Skeletal muscle cell (primary cell): ENCODE results near the gene ALPP.
"Not testable (repeated sequence)": the region's sequence is repeated elsewhere in the genome, so short reads cannot be mapped to it uniquely, and the experiment has no call there.

Experiments used
- DNase-seq: peaks from one replicate; pipeline ENCODE4 v3.0.0-alpha.2; 2010; ENCODE audit warnings: low read depth
- H3K4me3 ChIP-seq: 2 replicates; pipeline ENCODE4 v1.5.1; 2011; ENCODE audit warnings: low read depth, mild to moderate bottlenecking, control low read depth, low read length, moderate library complexity

The ALPP gene

GRCh38 chr2:232396683-232397082 lies 18.1 kb downstream of the ALPP start:
- no peak overlapping the region for H3K4me3 ChIP-seq
- DNase-seq: no peak

- H3K4me3 ChIP-seq: no peak overlapping the region
- DNase-seq: no peak
These were observed 19.9 kb downstream of the ALPP start for GRCh38 chr2:232398293-232399034.

- no peak for DNase-seq
- no peak overlapping the region for H3K4me3 ChIP-seq
These were observed 21.9 kb downstream of the ALPP start for GRCh38 chr2:232400256-232401015.

GRCh38 chr2:232402518-232402917 lies 24.0 kb downstream of the ALPP start:
- H3K4me3 ChIP-seq: no peak overlapping the region

GRCh38 chr2:232405943-232406510 lies 27.5 kb downstream of the ALPP start:
- no peak overlapping the region for H3K4me3 ChIP-seq
- no peak for DNase-seq

More at GRCh38 chr2:232402518-232402917, 24.0 kb downstream of the ALPP start:
- no peak for DNase-seq

GRCh38 chr2:232406556-232407310 lies 28.2 kb downstream of the ALPP start, which contains the start of gene ALPG:
Gene ALPG (plus strand): TSS chr2:232406844. CDS start chr2:232406895, 51 bp downstream.
- DNase-seq: no peak
- H3K4me3 ChIP-seq: no peak within 1 kb of the TSS

- not testable (repeated sequence) for DNase-seq, H3K4me3 ChIP-seq
These were observed 29.0 kb downstream of the ALPP start for GRCh38 chr2:232407428-232408150.

GRCh38 chr2:232408269-232408668 lies 29.7 kb downstream of the ALPP start:
- DNase-seq, H3K4me3 ChIP-seq: not testable (repeated sequence)

- DNase-seq, H3K4me3 ChIP-seq: not testable (repeated sequence)
These were observed 31.1 kb downstream of the ALPP start for GRCh38 chr2:232409617-232410016.

GRCh38 chr2:232410238-232410900 lies 31.8 kb downstream of the ALPP start:
- H3K4me3 ChIP-seq: no peak overlapping the region
- DNase-seq: no peak

- no peak overlapping the region for H3K4me3 ChIP-seq
These were observed 33.5 kb downstream of the ALPP start for GRCh38 chr2:232411901-232412629.

GRCh38 chr2:232412986-232413385 lies 34.4 kb downstream of the ALPP start:
- no peak for DNase-seq
- H3K4me3 ChIP-seq: no peak overlapping the region

More at GRCh38 chr2:232411901-232412629, 33.5 kb downstream of the ALPP start:
- DNase-seq: no peak

- no peak for DNase-seq
- no peak overlapping the region for H3K4me3 ChIP-seq
These were observed 36.7 kb downstream of the ALPP start for GRCh38 chr2:232415138-232415690.

GRCh38 chr2:232415736-232416520 lies 37.4 kb downstream of the ALPP start:
- no peak overlapping the region for H3K4me3 ChIP-seq
- DNase-seq: no peak

GRCh38 chr2:232416521-232417470 lies 38.2 kb downstream of the ALPP start:
- DNase-seq: no peak
- H3K4me3 ChIP-seq: no peak overlapping the region

- H3K4me3 ChIP-seq: no peak overlapping the region
- no peak for DNase-seq
These were observed 38.9 kb downstream of the ALPP start for GRCh38 chr2:232417489-232417888.
